ENCODE data around the gene TMPRSS13.

The TMPRSS13 gene

GRCh38 chr11:117884994-117885393 lies 44.2 kb downstream of the TMPRSS13 start:
- DNase-seq = no peak

GRCh38 chr11:117883063-117883462 lies 46.1 kb downstream of the TMPRSS13 start:
- no peak for DNase-seq

GRCh38 chr11:117882311-117882905 lies 46.8 kb downstream of the TMPRSS13 start:
- DNase-seq = no peak

DNA sequence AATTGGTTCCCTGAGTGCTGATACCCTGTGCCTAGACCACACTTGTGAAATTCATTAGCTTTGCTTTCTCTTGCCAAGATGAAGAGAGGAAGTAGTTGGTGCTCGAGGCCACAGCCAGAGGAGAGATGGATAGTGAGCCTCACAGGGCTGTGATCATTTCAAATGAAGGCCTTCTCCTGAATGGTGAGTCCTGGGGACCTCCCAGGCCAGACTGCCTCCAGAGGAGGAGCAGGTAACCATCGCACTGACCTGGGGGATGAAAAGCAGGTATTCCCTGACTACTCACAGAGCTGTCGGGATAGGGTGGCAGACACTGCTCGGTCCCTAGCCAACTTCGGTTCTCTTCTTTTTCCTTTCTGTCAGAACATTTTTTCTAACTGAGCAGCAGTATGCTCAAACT lies 48.0 kb downstream of the TMPRSS13 start:
- no peak for DNase-seq

GRCh38 chr11:117879516-117880480 lies 49.4 kb downstream of the TMPRSS13 start:
- no peak for DNase-seq

DNA sequence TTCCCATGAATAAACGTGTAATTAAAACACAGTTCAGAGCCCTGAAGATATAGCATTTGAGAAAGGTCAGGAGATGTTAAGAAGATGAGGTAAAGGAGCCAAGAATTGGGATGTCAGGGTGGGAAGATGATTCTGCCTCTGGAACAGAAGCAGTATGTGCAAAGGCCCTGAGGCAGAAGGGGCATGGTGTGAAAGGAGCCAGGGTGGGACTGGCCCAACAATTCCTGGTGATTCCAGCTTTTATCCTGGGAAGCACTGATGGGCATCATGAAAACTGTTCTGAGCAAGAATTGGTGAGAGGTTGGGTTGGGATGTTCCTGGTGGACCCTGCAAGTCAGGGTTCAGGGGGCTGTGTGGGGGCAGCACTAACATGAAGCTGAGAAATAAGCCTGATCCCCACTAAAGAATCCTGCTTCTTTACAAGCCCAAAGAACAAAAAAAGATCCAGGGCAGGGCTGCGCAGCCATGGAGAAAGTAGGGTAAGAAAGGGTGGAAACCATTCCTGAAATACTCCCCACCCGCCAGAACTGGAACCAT lies 50.2 kb downstream of the TMPRSS13 start:
- DNase-seq = no peak

DNA sequence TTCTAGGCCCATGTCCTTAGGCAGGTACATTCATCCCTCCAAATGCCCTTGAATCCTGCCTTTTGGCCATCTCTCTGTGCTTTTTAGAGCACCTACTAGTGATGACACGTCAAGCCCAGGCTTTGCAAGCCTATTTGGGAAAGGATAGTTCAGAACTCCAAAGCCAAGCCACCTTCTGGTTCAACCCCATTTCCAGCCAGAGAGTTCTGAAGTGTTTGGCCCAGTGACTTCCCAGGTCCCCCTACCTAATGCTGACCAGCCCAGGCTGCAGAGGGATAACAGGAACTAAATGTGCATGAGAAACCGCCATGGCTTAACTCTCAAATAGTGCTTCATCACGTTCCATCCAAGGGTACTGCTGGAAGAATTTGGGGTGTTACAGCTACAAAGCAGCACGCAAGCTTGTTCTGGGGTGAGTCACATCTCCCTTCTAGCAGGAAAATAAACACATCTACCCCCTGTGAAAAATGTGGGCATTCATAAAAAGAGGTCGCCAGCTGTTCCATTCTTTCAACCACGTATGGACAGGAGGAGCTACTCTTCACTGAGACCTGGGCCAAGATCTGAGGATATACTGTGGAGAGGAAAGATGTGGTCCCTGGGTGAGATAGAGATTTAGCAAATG lies 50.8 kb downstream of the TMPRSS13 start:
- DNase-seq = no peak

DNA sequence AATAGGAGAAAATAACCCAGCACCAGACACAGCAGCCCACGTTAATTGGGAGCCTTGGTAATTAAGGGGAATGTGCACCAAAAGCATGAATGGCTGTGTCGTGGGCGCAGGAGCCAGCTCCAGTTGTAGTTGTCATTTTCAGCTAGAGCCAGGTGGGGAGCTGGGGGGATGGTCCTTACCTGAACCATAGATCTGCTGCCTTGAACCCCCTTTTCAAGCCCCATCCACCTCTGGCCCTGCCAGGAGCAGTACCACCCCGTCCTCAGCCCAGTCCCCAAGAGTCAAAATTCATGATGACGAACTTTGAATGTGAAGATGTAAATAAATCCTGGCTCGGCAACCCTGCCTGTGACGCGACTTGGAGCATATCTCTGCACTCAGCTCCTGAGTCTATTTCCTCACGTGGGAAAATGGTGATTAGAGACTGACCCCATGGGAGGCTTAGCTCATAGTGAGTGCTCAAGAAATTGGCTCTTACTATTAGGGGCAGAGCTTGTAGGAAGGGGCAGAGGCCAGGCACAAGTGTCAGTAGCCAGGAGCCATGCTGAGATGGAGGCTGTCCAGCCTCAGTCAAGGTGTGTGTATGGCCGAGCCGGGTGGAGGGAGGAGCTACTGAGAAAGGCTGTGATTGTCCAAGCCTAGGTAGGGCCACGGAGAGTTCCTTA lies 52.0 kb downstream of the TMPRSS13 start:
- no peak for DNase-seq

- DNase-seq = no peak
These were observed 52.7 kb downstream of the TMPRSS13 start, which contains the start of gene FXYD6 for GRCh38 chr11:117876341-117877119. FXYD6 (minus strand) TSS chr11:117876658; CDS start chr11:117842776, 33,882 bp downstream.

DNA sequence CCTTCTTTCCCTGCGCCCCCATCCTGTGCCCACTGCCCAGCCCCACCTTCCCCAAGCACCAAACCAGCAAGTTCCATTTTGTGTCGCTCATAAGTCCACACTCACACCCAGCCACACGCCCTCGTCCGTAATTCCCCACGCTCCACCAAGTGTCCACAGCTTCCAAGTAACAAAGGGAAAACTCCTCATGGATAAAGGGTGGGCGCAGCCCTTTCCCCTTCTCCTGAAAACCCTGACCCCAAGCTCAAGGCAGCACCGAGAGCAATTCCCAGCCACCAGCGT lies 53.2 kb downstream of the TMPRSS13 start:
- DNase-seq = no peak

DNA sequence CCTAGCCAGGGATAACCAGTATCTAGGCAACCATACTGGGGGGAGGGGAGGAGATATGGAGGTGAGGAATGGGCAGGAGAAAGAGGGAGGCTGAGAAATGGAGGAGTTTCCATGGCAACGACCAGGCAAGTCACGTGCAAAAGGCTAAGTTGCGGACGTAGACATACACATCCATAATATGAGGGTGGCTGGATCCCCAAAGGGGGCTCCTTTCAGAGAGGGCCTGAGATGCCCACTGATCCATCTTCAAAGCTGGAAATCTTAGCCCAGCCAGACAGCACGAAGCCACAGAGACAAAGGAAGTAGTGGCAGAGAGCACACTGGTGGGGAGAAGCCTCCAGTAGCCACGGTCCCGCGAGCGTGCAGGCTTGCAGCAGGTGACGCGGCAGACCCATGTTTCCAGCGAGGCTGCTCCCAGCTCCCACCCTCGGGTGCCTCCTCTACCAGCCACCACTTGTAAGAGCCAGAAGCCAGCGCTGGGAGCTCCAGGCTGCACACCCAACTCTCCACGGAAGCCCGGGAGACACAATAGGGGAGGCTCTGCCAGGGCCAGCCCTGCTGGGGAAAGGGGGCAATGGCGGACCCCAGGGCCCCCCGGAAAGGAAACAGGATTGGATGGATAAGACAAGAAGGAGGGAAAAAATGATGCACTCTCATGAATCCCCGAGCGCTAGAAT lies 53.7 kb downstream of the TMPRSS13 start:
- DNase-seq = peak; percentile 16

- DNase-seq = no peak
These were observed 54.3 kb downstream of the TMPRSS13 start for GRCh38 chr11:117874910-117875381.

- DNase-seq = no peak
These were observed 54.8 kb downstream of the TMPRSS13 start for GRCh38 chr11:117874253-117874909.

- DNase-seq = no peak
These were observed 55.4 kb downstream of the TMPRSS13 start for GRCh38 chr11:117873828-117874125.

GRCh38 chr11:117872975-117873827 lies 56.0 kb downstream of the TMPRSS13 start:
- DNase-seq = no peak

DNA sequence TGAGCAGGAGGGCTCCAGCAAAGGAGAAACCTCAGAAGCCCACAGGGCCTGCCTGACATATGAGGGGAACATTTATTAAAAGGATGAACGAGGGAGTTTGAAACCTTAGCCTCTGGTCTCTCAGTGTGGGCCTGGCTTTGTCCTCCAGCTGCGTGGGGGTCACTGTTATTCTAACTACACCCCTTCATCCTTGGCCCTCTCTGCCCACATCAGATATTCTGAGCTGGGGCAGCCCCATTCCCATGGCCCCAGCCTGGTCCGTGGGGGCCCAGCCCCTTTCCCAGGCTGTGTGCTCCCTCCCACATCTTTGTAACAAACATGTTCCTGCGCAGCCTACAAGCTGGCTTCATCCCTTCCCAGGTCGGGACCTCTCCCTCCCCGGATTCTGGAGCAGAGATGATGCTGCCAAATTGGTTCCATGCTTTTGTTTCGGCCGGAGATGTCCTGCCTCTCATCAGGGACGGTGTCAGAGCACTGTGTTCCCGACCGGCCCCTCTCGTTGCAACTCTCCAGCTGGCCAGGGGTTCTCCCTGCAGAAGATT lies 56.7 kb downstream of the TMPRSS13 start:
- DNase-seq = no peak

DNA sequence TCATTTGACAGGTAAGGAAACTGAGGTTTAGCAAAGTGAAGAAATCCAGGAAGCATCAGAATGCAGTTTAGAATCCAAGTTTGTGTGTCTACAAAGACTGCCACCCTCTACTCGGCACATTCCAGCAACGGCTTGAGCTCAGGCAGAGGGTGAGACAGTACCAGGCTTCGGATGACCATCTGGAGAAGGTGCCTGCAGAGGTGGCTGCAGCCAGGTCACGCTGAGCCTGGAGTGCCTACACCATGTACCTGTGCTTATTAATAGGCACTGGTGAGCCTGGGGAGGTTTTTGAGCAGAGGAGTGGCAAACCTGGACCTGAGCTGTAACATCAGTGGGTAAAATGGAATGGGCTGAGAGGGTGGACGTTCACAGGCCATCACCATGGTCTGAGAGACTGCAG lies 57.4 kb downstream of the TMPRSS13 start:
- no peak for DNase-seq

DNA sequence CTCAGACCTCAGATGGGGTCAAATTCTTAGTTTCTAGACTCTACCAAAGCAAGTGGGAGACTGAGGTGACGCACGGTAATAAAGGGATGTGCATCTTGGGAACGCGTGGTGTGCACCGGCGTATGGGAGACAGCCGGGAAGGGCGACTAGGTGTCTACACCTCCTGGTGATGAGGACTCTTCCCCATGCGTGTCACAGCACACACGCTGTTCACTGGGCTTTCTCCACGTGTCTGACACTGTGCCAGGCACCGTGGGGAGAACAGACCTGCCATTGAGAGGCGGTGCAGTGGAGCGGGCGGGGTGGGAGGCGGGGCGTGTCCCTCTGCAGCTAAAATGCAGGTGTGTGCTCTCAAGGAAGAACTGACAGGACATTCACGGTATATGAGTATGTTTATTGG lies 58.0 kb downstream of the TMPRSS13 start:
- no peak for DNase-seq

GRCh38 chr11:117870103-117870952 lies 58.9 kb downstream of the TMPRSS13 start:
- DNase-seq = no peak
